ENCODE measurements around the gene IRX5. TPM values are rescaled to one million over a fixed set of nuclear protein-coding genes. Genes with fewer than 3 reads are reported as not detected.

IRX5 gene
- polyA plus RNA-seq, 3 donors = 7.9 to 9.3 (median 8.7) TPM

- DNase-seq = no peak
These were observed 11.8 kb downstream of the IRX5 start for GRCh38 chr16:54942353-54942943.

GRCh38 chr16:54944002-54944401, 13.3 kb downstream of the IRX5 start:
- no peak for DNase-seq

- DNase-seq = no peak
These were observed 14.4 kb downstream of the IRX5 start for GRCh38 chr16:54945063-54945462.

- DNase-seq = no peak
These were observed 16.2 kb downstream of the IRX5 start for GRCh38 chr16:54946909-54947308.

- no peak for DNase-seq
These were observed 17.0 kb downstream of the IRX5 start for GRCh38 chr16:54947616-54948015.

GRCh38 chr16:54952195-54952594, 21.5 kb downstream of the IRX5 start:
- no peak for DNase-seq

GRCh38 chr16:54953461-54953860, 22.8 kb downstream of the IRX5 start:
- no peak for DNase-seq

- no peak for DNase-seq
These were observed 23.6 kb downstream of the IRX5 start for GRCh38 chr16:54954220-54954619.

- DNase-seq = no peak
These were observed 25.1 kb downstream of the IRX5 start for GRCh38 chr16:54955757-54956156.

GRCh38 chr16:54957403-54958166, 26.9 kb downstream of the IRX5 start:
- no peak for DNase-seq

GRCh38 chr16:54962045-54962444, 31.4 kb downstream of the IRX5 start:
- DNase-seq = no peak

- DNase-seq = no peak
These were observed 33.6 kb downstream of the IRX5 start for GRCh38 chr16:54964239-54964638.

GRCh38 chr16:54965464-54965863, 34.8 kb downstream of the IRX5 start:
- DNase-seq = no peak

- no peak for DNase-seq
These were observed 37.3 kb downstream of the IRX5 start for GRCh38 chr16:54968011-54968410.

GRCh38 chr16:54968784-54969183, 38.1 kb downstream of the IRX5 start:
- no peak for DNase-seq

- no peak for DNase-seq
These were observed 39.4 kb downstream of the IRX5 start for GRCh38 chr16:54970016-54970415.

- DNase-seq = peak; percentile 78
These were observed 43.7 kb downstream of the IRX5 start for GRCh38 chr16:54974367-54974766.

- DNase-seq = no peak
These were observed 46.1 kb downstream of the IRX5 start for GRCh38 chr16:54976651-54977200.

GRCh38 chr16:54977211-54977610, 46.5 kb downstream of the IRX5 start:
- no peak for DNase-seq

- no peak for DNase-seq
These were observed 50.2 kb downstream of the IRX5 start for GRCh38 chr16:54980821-54981220.
